Stomach (tissue), 9 donors: ENCODE results near the gene CIAO3. TPM values are rescaled to one million over a fixed set of nuclear protein-coding genes. Genes with fewer than 3 reads are reported as not detected.
"Not testable (repeated sequence)": the region's sequence is repeated elsewhere in the genome, so short reads cannot be mapped to it uniquely, and the experiment has no call there.

Source experiments
- DNase-seq, 2 donors: peaks; one replicate each; pipeline versions ENCODE4 v3.0.0 to v3.0.0-alpha.2; 2013 to 2019
- H3K27ac ChIP-seq, 5 donors: fragments of 200-600 bp in 4 of 5; sonication (generic) in 4 of 5; one replicate each; pipeline ENCODE4 v1.5.1; 2013 to 2019; ENCODE audit warnings: mild to moderate bottlenecking in 1 of 5, moderate library complexity in 1 of 5
- H3K27me3 ChIP-seq, 3 donors: fragments of 200-600 bp; sonication (generic); one replicate each; pipeline ENCODE4 v1.5.1; 2017 to 2019; ENCODE audit warnings: mixed run types in 1 of 3
- H3K36me3 ChIP-seq, 4 donors: fragments of 200-600 bp; sonication (generic); 1 replicate in 3 of 4; 2 replicates in 1 of 4; pipeline ENCODE4 v1.5.1; 2016 to 2019
- H3K4me1 ChIP-seq, 4 donors: fragments of 200-600 bp; sonication (generic); one replicate each; pipeline ENCODE4 v1.5.1; 2016 to 2019
- H3K4me3 ChIP-seq, 4 donors: fragments of 200-600 bp; sonication (generic) in 3 of 4; one replicate each; pipeline ENCODE4 v1.5.1; 2016 to 2019; ENCODE audit warnings: mild to moderate bottlenecking in 1 of 4
- H3K9me3 ChIP-seq, 4 donors: fragments of 200-600 bp; sonication (generic); one replicate each; pipeline ENCODE4 v1.5.1; 2016 to 2019
- CTCF ChIP-seq, 7 experiments: fragments of 450-650 bp in 4 of 7; fragments of 200-600 bp in 3 of 7; sonication (generic) in 3 of 7; IDR thresholded peaks; one replicate each; pipeline ENCODE4 v1.5.1; 2016 to 2019; ENCODE audit warnings: antibody characterized with exemption in 7 of 7, control low read depth in 2 of 7, mild to moderate bottlenecking in 1 of 7
- EP300 ChIP-seq: sonication (generic); formaldehyde crosslinking; IDR thresholded peaks from one replicate; pipeline ENCODE4 v1.6.1; 2017; ENCODE audit warnings: antibody characterized with exemption
- POLR2A ChIP-seq, 4 donors: fragments of 450-650 bp; IDR thresholded peaks; one replicate each; pipeline ENCODE4 v1.6.1; 2016; ENCODE audit warnings: antibody characterized with exemption in 4 of 4, control low read depth in 2 of 4, mild to moderate bottlenecking in 1 of 4, moderate library complexity in 1 of 4
- POLR2AphosphoS5 ChIP-seq, 3 donors: sonication (generic); formaldehyde crosslinking; IDR thresholded peaks; one replicate each; pipeline ENCODE4 v1.6.1; 2016; ENCODE audit warnings: antibody characterized with exemption in 3 of 3
- WGBS, 5 donors: extraction: QIAGEN DNeasy Blood & Tissue Kit in 3 of 5; methylation state at CpG; one replicate each; pipeline versions ENCODE4 v1.1.5 to v1.1.7; 2013 to 2018; 5-methylcytosine and 5-hydroxymethylcytosine counted together
- intact Hi-C: fragments of 100-400 bp; cut with DNase I; formaldehyde crosslinking; loops from one replicate; pipeline ENCODE4 v1.15.1; 2023; ENCODE audit warnings: low total_unique reads
- polyA plus RNA-seq, 3 donors: library from polyadenylated mRNA; stranded (reverse); fragments of 200-250 nt; gene quantifications; one replicate each; pipeline ENCODE4 v1.2.3, GENCODE V29; 2013
- total RNA-seq, 5 donors: library from RNA; depleted of rRNA; stranded (reverse); fragments of >200 nt; gene quantifications; one replicate each; pipeline versions ENCODE4 v1.1.0 to v1.2.3, GENCODE V29; 2014 to 2016
- donor health status: healthy with polysubstance abuse.
- donor health status: Bipolar disorder and iron deficiency.
- donor health status: healthy.

The CIAO3 gene
- total and polyA plus RNA-seq, 8 donors: 22.8 to 145 (median 49.6) TPM

DNA sequence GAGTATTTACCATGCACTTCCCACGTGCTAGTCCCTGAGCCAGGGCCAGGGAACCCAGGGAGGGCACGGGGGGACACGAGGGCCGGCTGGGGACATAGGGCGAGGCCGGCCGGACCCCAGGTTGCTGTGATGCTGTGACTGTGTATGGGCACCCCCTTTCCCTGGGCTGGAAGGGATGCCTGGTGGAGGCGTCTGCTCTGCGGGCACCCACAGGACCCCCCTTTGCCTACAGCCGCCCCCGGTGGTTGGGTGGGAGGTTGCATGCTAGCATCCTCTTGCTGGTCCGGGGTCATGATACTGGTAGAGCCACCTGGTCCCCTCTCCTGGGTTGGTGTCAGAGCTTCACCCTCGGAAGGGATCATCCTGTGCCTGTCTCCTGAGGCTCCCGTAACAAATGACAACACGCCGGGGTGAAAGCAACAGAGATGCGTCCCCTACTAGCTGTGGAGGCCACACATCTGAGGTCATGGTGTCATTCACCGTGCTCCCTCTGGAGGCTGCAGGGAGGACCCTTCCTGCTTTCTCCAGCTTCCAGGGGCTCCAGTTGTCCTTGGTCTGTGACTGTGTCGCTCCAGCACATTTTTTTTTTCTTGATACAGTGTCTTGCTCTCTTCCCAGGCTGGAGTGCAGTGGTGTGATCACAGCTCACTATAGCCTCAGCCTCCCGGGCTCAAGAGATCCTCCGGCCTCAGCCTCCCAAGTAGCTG lies 3.1 kb upstream of the CIAO3 start:
- intact Hi-C loops: no loop called here
- Histone ChIP-seq H3K9me3 (no peaks in the 10 kb centered on the region), H3K27me3 (peaks cover 0 to 33% (median 0%) of the 10 kb centered on the region in 3 donors), H3K4me1 (peaks cover 10 to 23% (median 20%) of the 10 kb centered on the region in 4 donors), H3K27ac (no peak overlapping the region), H3K36me3 (peaks cover 0 to 6% (median 1%) of the 10 kb centered on the region in 4 donors), H3K4me3 (no peak overlapping the region)
- WGBS, 5 donors: 75 to 82% (median 79%) methylated on average over 12 to 21 of the region's 21 CpGs
- TF ChIP-seq CTCF (IDR thresholded peaks at IDR 0.05) (no peak), POLR2A (IDR thresholded peaks at IDR 0.05) (no peak), EP300 (no peak), POLR2AphosphoS5 (IDR thresholded peaks at IDR 0.05) (no peak)
- no peak for DNase-seq

DNA sequence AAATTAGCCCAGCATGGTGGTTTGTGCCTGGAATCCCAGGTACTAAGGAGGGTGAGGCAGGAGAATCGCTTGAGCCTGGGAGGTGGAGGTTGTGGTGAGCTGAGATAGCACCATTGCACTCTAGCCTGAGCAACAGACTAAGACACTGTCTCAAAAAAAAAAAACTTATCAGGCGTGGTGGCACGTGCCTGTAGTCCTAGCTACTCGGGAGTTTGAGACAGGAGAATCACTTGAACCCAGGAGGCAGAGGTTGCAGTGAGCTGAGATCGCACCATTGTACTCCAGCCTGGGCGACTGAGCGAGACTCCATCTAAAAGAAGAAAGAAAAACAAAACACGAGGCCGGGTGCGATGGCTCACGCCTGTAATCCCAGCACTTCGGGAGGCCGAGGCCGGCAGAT lies 2.1 kb upstream of the CIAO3 start:
- intact Hi-C loops, H3K4me3 ChIP-seq, H3K9me3 ChIP-seq, H3K27ac ChIP-seq, DNase-seq: not testable (repeated sequence)
- WGBS, 5 donors: 80 to 88% (median 85%) methylated on average over 14 of the region's 14 CpGs
- peaks cover 0 to 33% (median 0%) of the 10 kb centered on the region in 3 donors for H3K27me3 ChIP-seq
- H3K4me1 ChIP-seq: peaks cover 10 to 24% (median 20%) of the 10 kb centered on the region in 4 donors
- H3K36me3 ChIP-seq: peaks cover 2 to 15% (median 10%) of the 10 kb centered on the region in 4 donors

DNA sequence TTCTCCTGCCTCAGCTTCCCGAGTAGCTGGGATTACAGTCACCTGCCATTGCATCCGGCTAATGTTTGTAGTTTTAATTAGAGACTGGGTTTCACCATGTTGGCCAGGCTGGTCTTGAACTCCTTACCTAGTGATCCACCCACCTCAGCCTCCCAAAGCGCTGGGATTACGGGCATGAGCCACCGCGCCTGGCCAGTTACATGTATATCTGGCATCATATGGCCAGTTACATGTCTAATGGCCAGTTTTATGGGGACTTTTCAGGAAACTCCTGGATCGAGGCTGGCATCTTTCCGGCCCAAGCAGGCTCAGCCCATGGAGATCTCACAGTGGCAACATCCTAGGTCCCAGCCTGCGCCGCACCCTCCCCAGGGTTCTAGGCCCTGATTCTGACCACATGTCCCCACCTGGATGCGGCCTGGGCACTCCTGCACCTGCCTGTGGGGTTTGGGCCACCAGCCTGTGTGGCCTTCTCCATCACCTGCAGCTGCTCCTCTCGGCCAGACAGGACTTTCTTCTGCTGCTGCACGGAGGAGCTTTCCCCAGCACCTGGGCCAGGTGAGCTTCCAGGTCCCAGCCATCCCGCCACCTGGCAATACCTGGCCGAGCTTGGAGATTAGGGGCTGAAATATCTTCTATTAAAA lies 1.3 kb upstream of the CIAO3 start:
- Histone ChIP-seq H3K9me3 (no peaks in the 10 kb centered on the region), H3K4me3 (no peak overlapping the region), H3K4me1 (peaks cover 10 to 28% (median 20%) of the 10 kb centered on the region in 4 donors), H3K27ac (no peak overlapping the region), H3K27me3 (peaks cover 0 to 33% (median 0%) of the 10 kb centered on the region in 3 donors), H3K36me3 (peaks cover 10 to 23% (median 18%) of the 10 kb centered on the region in 4 donors)
- intact Hi-C loops: no loop called here
- DNase-seq: no peak
- 83 to 92% (median 90%) methylated on average over 12 to 15 of the region's 15 CpGs for WGBS, 5 donors
- TF ChIP-seq POLR2A (IDR thresholded peaks at IDR 0.05) (no peak), POLR2AphosphoS5 (IDR thresholded peaks at IDR 0.05) (no peak), EP300 (no peak), CTCF (IDR thresholded peaks at IDR 0.05) (no peak)

- peak overlapping the region; percentile 65 to 87 (median 84) for H3K27ac ChIP-seq
- H3K9me3 ChIP-seq: no peaks in the 10 kb centered on the region
- H3K27me3 ChIP-seq: peaks cover 0 to 33% (median 0%) of the 10 kb centered on the region in 3 donors
- TF ChIP-seq CTCF (IDR thresholded peaks at IDR 0.05) (no peak), EP300 (no peak), POLR2A (IDR thresholded peaks at IDR 0.05) (no peak), POLR2AphosphoS5 (IDR thresholded peaks at IDR 0.05) (no peak)
- no peak for DNase-seq
- 0 to 1% (median 1%) methylated on average over 14 to 22 of the region's 22 CpGs; no CpG with 5 or more reads in 1 of the 5 donors for WGBS, 5 donors
- peak overlapping the region; percentile 77 to 97 (median 92) for H3K4me3 ChIP-seq
- intact Hi-C loops: no loop called here
- H3K36me3 ChIP-seq: peaks cover 26 to 40% (median 35%) of the 10 kb centered on the region in 4 donors
- peaks cover 10 to 28% (median 20%) of the 10 kb centered on the region in 4 donors for H3K4me1 ChIP-seq
Observed at GRCh38 chr16:740459-740763, 386 bp downstream of the CIAO3 start.
